Tibial artery (tissue), 4 donors: ENCODE measurements around the gene PSMD13.

Source experiments
- DNase-seq, 2 donors: peaks; one replicate each; pipeline ENCODE4 v3.0.0-alpha.2; 2019
- H3K27ac ChIP-seq, 2 donors: fragments of 200-600 bp; sonication (generic) in 1 of 2; 1 replicate in 1 of 2; 2 replicates in 1 of 2; pipeline ENCODE4 v1.5.1; 2018 to 2019; ENCODE audit warnings: mild to moderate bottlenecking in 1 of 2
- H3K27me3 ChIP-seq, 2 donors: fragments of 200-600 bp; sonication (generic) in 1 of 2; one replicate each; pipeline versions ENCODE4 v1.5.1 to v1.6.0; 2016 to 2019
- H3K36me3 ChIP-seq, 3 donors: fragments of 200-600 bp; sonication (generic) in 2 of 3; one replicate each; pipeline ENCODE4 v1.5.1; 2016 to 2019; ENCODE audit warnings: mild to moderate bottlenecking in 2 of 3
- H3K4me1 ChIP-seq, 4 donors: fragments of 200-600 bp; sonication (generic) in 2 of 4; 1 replicate in 3 of 4; 2 replicates in 1 of 4; pipeline ENCODE4 v1.5.1; 2016 to 2019
- H3K4me3 ChIP-seq, 2 donors: fragments of 200-600 bp; sonication (generic) in 1 of 2; 1 replicate in 1 of 2; 2 replicates in 1 of 2; pipeline ENCODE4 v1.5.1; 2018 to 2019; ENCODE audit warnings: mild to moderate bottlenecking in 2 of 2
- H3K9me3 ChIP-seq, 3 donors: fragments of 200-600 bp; sonication (generic) in 1 of 3; one replicate each; pipeline ENCODE4 v1.5.1; 2016 to 2019
- intact Hi-C: fragments of 100-400 bp; cut with DNase I; formaldehyde crosslinking; loops from one replicate; pipeline ENCODE4 v1.15.0; 2023; ENCODE audit warnings: low total_unique reads
- TF ChIP-seq, protein P1 (sequence below), 2 experiments: fragments of 200-600 bp in 1 of 2; fragments of 450-650 bp in 1 of 2; IDR thresholded peaks; one replicate each; pipeline ENCODE4 v1.5.1; 2017 to 2019; ENCODE audit warnings: antibody characterized with exemption in 2 of 2, mild to moderate bottlenecking in 1 of 2, moderate library complexity in 1 of 2

Gene PSMD13

DNA sequence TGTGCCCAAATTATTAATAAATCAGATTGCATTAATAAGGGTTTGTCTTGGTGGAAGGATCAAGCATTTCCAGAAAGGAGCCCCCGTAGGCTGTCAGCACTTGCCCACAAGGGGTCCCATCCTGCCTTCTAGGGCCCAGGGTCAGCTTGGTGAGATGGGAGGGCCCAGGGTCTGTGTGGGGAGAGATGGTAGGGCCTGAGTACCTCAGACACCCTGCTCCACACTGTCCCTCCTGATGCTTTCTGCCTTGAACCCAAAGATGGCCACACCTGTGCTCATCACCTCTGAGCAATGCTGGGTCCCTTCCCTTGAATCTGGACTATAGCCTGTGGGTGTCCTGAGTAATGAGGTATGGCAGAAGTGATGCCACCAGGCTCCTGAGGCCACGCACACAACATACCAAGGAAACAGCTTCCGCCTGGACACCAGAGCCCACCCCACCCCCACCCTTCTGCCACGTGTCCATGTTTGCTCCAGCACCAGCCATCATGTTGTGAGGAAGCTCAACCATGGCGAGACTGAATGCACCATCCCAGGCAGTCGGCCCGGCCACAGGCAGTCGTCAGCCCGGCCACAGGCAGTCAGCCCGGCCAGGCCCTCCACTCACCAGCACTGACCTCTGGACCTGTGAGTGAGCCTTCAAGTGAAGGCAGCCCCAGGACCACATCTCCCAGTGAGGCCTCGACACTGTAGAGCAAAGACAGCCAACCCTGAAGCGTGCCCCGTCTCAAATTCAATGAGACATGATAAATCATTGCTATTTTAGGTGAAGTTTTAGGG is 36.4 kb upstream of the PSMD13 start:
- peak in 1 of 2 donors; percentile 17 for DNase-seq
- Histone ChIP-seq H3K9me3 (no peaks in the 10 kb centered on the region), H3K27ac (no peak overlapping the region), H3K4me1 (peaks cover 5 to 22% (median 22%) of the 10 kb centered on the region in 4 donors), H3K4me3 (no peak overlapping the region), H3K27me3 (no peaks in the 10 kb centered on the region), H3K36me3 (peaks cover 17 to 65% (median 33%) of the 10 kb centered on the region in 3 donors)
- intact Hi-C loops: no loop called here
- TF ChIP-seq, protein P1, sequence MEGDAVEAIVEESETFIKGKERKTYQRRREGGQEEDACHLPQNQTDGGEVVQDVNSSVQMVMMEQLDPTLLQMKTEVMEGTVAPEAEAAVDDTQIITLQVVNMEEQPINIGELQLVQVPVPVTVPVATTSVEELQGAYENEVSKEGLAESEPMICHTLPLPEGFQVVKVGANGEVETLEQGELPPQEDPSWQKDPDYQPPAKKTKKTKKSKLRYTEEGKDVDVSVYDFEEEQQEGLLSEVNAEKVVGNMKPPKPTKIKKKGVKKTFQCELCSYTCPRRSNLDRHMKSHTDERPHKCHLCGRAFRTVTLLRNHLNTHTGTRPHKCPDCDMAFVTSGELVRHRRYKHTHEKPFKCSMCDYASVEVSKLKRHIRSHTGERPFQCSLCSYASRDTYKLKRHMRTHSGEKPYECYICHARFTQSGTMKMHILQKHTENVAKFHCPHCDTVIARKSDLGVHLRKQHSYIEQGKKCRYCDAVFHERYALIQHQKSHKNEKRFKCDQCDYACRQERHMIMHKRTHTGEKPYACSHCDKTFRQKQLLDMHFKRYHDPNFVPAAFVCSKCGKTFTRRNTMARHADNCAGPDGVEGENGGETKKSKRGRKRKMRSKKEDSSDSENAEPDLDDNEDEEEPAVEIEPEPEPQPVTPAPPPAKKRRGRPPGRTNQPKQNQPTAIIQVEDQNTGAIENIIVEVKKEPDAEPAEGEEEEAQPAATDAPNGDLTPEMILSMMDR (IDR thresholded peaks at IDR 0.05): no peak

DNA sequence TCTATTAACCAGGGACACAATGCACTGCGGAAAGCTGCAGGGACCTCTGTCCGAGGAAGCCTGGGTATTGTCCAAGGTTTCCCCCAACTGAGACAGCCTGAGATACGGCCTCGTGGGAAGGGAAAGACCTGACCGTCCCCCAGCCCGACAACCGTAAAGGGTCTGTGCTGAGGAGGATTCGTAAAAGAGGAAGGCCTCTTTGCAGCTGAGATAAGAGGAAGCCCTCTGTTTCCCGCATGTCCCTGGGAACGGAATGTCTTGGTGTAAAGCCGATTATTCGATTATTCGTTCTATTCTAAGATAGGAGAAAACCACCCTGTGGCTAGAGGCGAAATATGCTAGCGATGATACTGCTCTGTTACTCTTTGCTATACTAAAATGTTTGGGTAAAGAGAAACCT is 34.8 kb upstream of the PSMD13 start:
- no peak overlapping the region for H3K27ac ChIP-seq
- peaks cover 12 to 33% (median 32%) of the 10 kb centered on the region in 4 donors for H3K4me1 ChIP-seq
- intact Hi-C loops: no loop called here
- H3K27me3 ChIP-seq: no peaks in the 10 kb centered on the region
- no peaks in the 10 kb centered on the region for H3K9me3 ChIP-seq
- TF ChIP-seq, protein P1 (IDR thresholded peaks at IDR 0.05): no peak
- peaks cover 17 to 71% (median 35%) of the 10 kb centered on the region in 3 donors for H3K36me3 ChIP-seq
- DNase-seq: no peak
- H3K4me3 ChIP-seq: no peak overlapping the region

DNA sequence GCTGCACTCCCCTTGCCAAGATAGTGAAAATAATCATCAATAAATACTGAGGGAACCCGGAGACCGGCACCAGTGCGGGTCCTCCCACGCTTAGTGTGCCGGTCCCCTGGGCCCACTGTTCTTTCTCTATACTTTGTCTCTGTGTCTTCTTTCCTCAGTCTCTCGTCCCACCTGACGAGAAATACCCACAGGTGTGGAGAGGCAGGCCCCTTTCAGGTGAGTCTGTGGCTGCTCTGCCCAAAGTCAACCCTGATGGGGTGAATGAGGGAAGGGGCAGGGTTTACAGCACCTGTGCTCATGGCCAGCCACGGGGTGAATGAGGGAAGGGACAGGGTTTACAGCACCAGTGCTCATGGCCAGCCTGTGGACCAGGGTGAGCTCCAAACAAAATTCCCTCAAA is 34.3 kb upstream of the PSMD13 start:
- Histone ChIP-seq H3K36me3 (peaks cover 17 to 71% (median 35%) of the 10 kb centered on the region in 3 donors), H3K27me3 (no peaks in the 10 kb centered on the region), H3K9me3 (no peaks in the 10 kb centered on the region), H3K4me3 (no peak overlapping the region), H3K4me1 (peaks cover 12 to 33% (median 32%) of the 10 kb centered on the region in 4 donors), H3K27ac (no peak overlapping the region)
- intact Hi-C loops: no loop called here
- DNase-seq: no peak
- TF ChIP-seq, protein P1 (IDR thresholded peaks at IDR 0.05): no peak

DNA sequence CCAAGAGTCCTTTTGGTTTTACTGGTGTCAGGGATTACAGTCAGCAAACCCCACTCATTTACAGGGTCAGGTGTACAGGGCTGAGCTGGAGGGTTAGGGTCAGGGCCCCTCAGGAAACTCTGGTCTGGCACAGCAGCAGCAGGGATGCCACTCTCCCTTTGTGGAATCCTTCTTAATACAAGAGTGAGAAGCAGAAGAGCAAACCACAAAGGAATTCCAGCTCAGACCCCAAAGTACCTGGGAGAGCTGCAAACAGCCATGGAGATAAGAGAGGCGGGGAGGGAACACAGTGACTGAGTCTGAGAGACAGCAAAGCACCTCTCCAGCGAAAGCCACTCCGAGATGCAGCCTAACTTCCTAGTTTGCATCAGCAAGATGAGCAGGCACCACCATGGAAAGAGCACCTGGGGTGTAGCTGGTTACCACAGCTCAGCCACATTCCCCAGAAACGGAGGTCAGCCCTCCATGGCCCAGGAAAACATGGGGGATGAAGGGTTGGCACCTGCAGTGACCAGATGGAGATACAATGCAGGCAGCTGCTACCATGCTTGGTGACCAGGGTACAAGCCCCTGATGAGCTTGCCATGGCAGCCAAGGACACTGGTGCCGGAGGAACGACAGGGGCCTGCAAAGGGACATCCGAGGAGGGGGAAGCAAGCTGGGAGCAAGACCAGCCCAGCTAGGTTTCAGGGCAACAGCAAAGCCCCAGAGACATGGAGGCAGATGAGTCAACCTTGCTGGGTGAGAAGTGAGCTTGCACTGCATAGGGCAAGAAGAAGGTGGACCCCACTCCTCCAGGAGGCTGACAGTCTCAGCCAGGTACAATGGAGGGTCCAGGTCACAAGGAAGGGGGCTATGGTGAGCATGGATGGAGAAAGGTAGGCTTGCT is 33.5 kb upstream of the PSMD13 start:
- H3K4me1 ChIP-seq: peaks cover 12 to 33% (median 32%) of the 10 kb centered on the region in 4 donors
- no peak for DNase-seq
- H3K27ac ChIP-seq: no peak overlapping the region
- intact Hi-C loops: no loop called here
- H3K27me3 ChIP-seq: no peaks in the 10 kb centered on the region
- H3K36me3 ChIP-seq: peaks cover 17 to 71% (median 35%) of the 10 kb centered on the region in 3 donors
- TF ChIP-seq, protein P1 (IDR thresholded peaks at IDR 0.05): no peak
- no peaks in the 10 kb centered on the region for H3K9me3 ChIP-seq
- H3K4me3 ChIP-seq: no peak overlapping the region

DNA sequence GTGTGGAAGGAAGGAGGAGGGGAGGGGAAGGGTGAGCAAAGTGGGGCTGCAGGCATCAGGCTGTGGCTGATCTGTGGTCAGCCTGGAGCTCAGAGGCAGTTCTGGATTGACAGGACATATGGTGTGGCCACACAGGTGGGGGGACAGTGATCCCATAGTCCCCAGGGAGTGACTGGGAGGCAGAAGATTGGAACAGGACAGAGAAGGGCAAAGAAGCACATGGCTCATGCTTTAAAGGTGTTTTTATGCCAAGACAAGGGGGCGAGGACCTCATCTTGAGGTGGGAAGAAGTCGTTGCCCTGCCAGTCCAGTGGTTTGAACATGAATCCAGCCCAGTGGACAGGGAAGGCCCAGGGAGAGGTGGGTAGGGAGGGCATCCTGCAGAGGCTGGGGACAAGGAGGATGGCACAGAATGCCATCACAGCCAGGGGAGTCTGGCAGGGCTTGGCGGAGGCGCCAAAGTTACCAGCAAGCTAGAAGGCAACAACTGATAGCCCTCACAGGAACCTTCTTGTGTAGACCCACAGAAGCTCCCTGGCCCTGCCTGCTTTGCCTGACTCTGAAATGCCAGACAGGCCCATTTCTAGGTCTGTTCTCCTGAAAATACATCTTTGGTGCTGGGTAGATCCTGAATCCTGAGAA is 32.7 kb upstream of the PSMD13 start:
- Histone ChIP-seq H3K9me3 (no peaks in the 10 kb centered on the region), H3K27ac (no peak overlapping the region), H3K4me3 (no peak overlapping the region), H3K36me3 (peaks cover 17 to 68% (median 35%) of the 10 kb centered on the region in 3 donors), H3K27me3 (no peaks in the 10 kb centered on the region), H3K4me1 (peaks cover 12 to 36% (median 32%) of the 10 kb centered on the region in 4 donors)
- intact Hi-C loops: no loop called here
- TF ChIP-seq, protein P1 (IDR thresholded peaks at IDR 0.05): no peak
- no peak for DNase-seq
